Measurements from ENCODE around the gene CCDC90B.

The CCDC90B gene

DNA sequence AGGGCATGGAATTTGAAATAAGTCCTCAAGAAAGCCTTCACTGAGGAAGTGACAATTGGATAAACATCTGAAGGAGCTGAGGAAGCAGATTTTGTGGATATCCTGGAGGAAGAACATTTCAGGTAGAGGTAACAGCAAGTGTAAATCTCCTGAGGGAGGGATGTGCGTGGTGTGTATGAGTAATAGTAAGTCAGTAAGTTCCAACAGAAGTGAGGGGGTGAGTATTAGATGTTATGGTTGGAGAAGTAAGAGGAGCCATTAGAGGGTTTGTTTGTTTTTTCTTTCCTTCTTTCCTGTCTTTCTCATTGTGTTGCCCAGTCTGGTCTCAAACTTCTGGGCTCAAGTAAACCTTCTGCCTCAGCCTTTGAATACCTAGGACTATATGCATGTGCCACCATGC lies 63.7 kb downstream of the CCDC90B start:
- DNase-seq: no peak

DNA sequence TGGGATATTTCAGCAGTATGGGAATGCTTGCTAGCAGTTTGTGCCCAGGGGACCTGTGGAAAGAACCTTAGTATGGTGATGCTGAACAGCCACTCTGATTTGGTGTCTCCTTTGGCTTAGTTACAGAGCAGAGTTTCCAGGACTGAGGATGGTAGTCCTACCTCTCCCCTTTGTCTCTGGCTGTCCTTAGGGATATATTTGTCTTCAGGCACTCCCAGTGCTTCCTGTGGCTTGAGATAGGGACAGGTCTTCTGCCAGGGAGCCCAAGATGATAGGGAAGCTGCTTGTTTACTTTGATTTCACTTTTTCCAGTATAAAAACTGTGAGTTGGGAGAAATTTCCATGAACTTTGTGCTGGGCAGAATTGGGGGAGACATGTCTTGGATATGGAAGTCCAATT lies 64.5 kb downstream of the CCDC90B start:
- no peak for DNase-seq

DNA sequence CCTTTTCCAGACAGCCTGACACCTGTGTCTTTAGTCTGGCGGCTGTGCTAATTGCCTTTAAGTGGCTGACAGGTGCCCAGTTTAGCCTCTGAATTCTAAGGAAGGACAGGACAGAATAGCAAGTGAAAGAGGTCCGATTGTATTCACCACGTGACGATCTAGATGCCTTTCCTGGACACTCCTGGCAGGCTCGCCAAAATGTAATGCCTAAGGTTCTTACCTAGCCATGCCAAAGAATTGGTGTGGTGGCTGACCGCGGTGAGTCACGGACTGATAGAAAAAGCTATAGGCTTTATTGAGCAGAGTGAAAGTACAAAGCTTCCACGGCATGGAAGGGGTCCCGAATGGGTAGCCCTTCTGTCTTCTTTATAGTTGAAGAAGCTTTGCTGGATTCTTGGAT lies 65.9 kb downstream of the CCDC90B start:
- no peak for DNase-seq

DNA sequence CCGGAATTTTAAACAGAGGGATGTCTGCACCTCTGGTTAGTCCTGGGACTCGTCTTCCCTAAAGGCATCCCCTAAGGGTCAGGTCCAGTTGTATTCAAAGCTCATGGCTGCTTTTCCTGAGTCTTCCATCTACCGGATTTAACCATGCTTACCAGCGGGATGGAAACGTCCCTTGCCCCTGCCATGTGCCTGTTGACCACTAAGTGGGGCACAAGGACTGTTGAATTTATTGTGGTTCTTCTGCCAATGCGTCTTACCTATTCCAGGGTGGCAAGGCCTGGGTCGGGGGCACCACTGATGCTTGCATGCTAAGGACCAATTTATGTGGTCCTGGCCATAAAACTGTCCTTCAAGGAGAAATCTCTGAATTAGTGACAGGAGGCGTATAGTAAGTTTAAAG lies 67.1 kb downstream of the CCDC90B start:
- DNase-seq: no peak
